Glutamatergic neuron (in vitro differentiated cells): ENCODE results near the gene ACHE. TPM values are rescaled to one million over a fixed set of nuclear protein-coding genes. Genes with fewer than 3 reads are reported as not detected.
"Not testable (repeated sequence)": the region's sequence is repeated elsewhere in the genome, so short reads cannot be mapped to it uniquely, and the experiment has no call there.

Experiments used
- DNase-seq: peaks from one replicate; pipeline ENCODE4 v3.0.0; 2022
- H3K27ac Mint-ChIP-seq: one replicate; pipeline ENCODE4 v1.8.0; 2020; ENCODE audit warnings: mild to moderate bottlenecking, mixed read lengths, inconsistent platforms; ENCODE audit not compliant: unreplicated experiment
- H3K27me3 Mint-ChIP-seq: one replicate; pipeline ENCODE4 v1.8.0; 2020; ENCODE audit warnings: mild to moderate bottlenecking, moderate library complexity, mixed read lengths, inconsistent platforms; ENCODE audit not compliant: unreplicated experiment
- H3K36me3 Mint-ChIP-seq: one replicate; pipeline ENCODE4 v1.8.0; 2020; ENCODE audit warnings: mild to moderate bottlenecking, mixed read lengths, inconsistent platforms; ENCODE audit not compliant: unreplicated experiment
- H3K4me1 Mint-ChIP-seq: one replicate; pipeline ENCODE4 v1.8.0; 2020; ENCODE audit warnings: mild to moderate bottlenecking, low read depth, mixed read lengths, inconsistent platforms; ENCODE audit not compliant: unreplicated experiment
- H3K4me3 Mint-ChIP-seq: one replicate; pipeline ENCODE4 v1.8.0; 2020; ENCODE audit warnings: mild to moderate bottlenecking, mixed read lengths, inconsistent platforms; ENCODE audit not compliant: unreplicated experiment
- H3K9me3 Mint-ChIP-seq: one replicate; pipeline ENCODE4 v1.8.0; 2020; ENCODE audit warnings: mild to moderate bottlenecking, moderate library complexity, mixed read lengths, inconsistent platforms; ENCODE audit not compliant: unreplicated experiment
- CTCF ChIP-seq: fragments of 200-600 bp; sonication (generic); IDR thresholded peaks from one replicate; pipeline ENCODE4 v1.5.0; 2021; ENCODE audit not compliant: partially characterized antibody, unreplicated experiment
- total RNA-seq: library from RNA; stranded (reverse); fragmentation: NEBNext Ultra II Directional; extraction: Animal tissue kit (Norgen Biotek cat#: 25700); gene quantifications from one replicate; pipeline ENCODE4 v1.2.1, GENCODE V29; 2021; ENCODE audit not compliant: unreplicated experiment

ACHE gene
- total RNA-seq, 1 donor from 2014 or later, result 30.0 TPM

GRCh38 chr7:100914879-100915447 is 19.3 kb upstream of the ACHE start:
- Mint-ChIP-seq H3K9me3 (peaks cover 1% of the 10 kb centered on the region), H3K27me3 (peaks cover 3% of the 10 kb centered on the region), H3K36me3 (no peaks in the 10 kb centered on the region), H3K4me3 (no peak overlapping the region), H3K27ac (no peak overlapping the region), H3K4me1 (no peaks in the 10 kb centered on the region)
- no peak for TF ChIP-seq CTCF
- DNase-seq, result no peak

GRCh38 chr7:100914208-100914878 is 18.7 kb upstream of the ACHE start:
- no peak for TF ChIP-seq CTCF
- H3K4me1 Mint-ChIP-seq, result no peaks in the 10 kb centered on the region
- peaks cover 3% of the 10 kb centered on the region for H3K27me3 Mint-ChIP-seq
- H3K9me3 Mint-ChIP-seq, result peaks cover 1% of the 10 kb centered on the region
- no peak for DNase-seq
- H3K36me3 Mint-ChIP-seq, result no peaks in the 10 kb centered on the region
- no peak overlapping the region for H3K4me3 Mint-ChIP-seq
- H3K27ac Mint-ChIP-seq, result no peak overlapping the region

GRCh38 chr7:100911484-100911883 is 15.8 kb upstream of the ACHE start:
- Mint-ChIP-seq H3K4me1 (no peaks in the 10 kb centered on the region), H3K9me3 (peaks cover 1% of the 10 kb centered on the region)

GRCh38 chr7:100910443-100910842 is 14.8 kb upstream of the ACHE start:
- H3K9me3 Mint-ChIP-seq, H3K27ac Mint-ChIP-seq, H3K36me3 Mint-ChIP-seq, H3K27me3 Mint-ChIP-seq, H3K4me3 Mint-ChIP-seq, DNase-seq, H3K4me1 Mint-ChIP-seq: not testable (repeated sequence)

More at GRCh38 chr7:100911484-100911883, 15.8 kb upstream of the ACHE start:
- no peak for TF ChIP-seq CTCF
- peaks cover 5% of the 10 kb centered on the region for H3K36me3 Mint-ChIP-seq
- H3K27me3 Mint-ChIP-seq, result peaks cover 3% of the 10 kb centered on the region
- DNase-seq, result no peak
- no peak overlapping the region for H3K4me3 Mint-ChIP-seq
- H3K27ac Mint-ChIP-seq, result no peak overlapping the region

- no peak for TF ChIP-seq CTCF
- Mint-ChIP-seq H3K27me3 (no peaks in the 10 kb centered on the region), H3K27ac (no peak overlapping the region), H3K36me3 (peaks cover 5% of the 10 kb centered on the region), H3K4me3 (no peak overlapping the region), H3K4me1 (no peaks in the 10 kb centered on the region), H3K9me3 (no peaks in the 10 kb centered on the region)
- DNase-seq, result no peak
Measured at GRCh38 chr7:100908512-100908911, 12.8 kb upstream of the ACHE start.
